HG03175 (cell line): ENCODE measurements around the gene TGM1.
"Not testable (repeated sequence)": the region's sequence is repeated elsewhere in the genome, so short reads cannot be mapped to it uniquely, and the experiment has no call there.

Experiments used
- ATAC-seq: cut with Tn5 transposase; IDR thresholded peaks from one replicate; pipeline ENCODE4 v1.9.1; 2021; ENCODE audit warnings: mild to moderate bottlenecking, moderate library complexity; ENCODE audit not compliant: unreplicated experiment

TGM1 gene

DNA sequence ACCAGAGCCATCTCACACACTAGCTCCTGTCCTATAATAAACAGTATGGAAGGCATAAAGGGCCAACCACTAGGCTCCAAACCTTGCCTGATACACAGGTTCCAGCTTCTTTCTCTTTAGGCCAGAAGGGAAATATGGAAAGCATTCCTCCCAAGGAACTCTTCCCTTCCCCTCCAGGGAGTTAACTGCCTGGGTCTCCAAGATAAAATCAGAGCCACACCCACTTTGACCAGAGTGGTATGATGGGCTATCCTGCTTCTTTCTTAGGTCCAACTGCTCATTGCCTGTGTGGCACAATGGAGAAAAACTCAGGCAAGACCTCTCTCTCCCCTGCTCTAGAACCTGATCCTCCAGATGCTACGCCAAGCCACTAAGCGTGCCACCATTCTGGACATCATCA, 55.4 kb downstream of the TGM1 start:
- no peak for ATAC-seq

DNA sequence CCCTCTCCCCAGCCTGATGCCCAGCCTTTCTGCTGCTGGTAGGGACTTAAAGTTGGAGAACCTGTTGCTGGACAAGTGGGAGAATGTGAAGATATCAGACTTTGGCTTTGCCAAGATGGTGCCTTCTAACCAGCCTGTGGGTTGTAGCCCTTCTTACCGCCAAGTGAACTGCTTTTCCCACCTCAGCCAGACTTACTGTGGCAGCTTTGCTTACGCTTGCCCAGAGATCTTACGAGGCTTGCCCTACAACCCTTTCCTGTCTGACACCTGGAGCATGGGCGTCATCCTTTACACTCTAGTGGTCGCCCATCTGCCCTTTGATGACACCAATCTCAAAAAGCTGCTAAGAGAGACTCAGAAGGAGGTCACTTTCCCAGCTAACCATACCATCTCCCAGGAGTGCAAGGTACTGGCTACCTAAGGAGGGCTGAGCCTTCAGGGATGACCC, 55.8 kb downstream of the TGM1 start:
- no peak for ATAC-seq

DNA sequence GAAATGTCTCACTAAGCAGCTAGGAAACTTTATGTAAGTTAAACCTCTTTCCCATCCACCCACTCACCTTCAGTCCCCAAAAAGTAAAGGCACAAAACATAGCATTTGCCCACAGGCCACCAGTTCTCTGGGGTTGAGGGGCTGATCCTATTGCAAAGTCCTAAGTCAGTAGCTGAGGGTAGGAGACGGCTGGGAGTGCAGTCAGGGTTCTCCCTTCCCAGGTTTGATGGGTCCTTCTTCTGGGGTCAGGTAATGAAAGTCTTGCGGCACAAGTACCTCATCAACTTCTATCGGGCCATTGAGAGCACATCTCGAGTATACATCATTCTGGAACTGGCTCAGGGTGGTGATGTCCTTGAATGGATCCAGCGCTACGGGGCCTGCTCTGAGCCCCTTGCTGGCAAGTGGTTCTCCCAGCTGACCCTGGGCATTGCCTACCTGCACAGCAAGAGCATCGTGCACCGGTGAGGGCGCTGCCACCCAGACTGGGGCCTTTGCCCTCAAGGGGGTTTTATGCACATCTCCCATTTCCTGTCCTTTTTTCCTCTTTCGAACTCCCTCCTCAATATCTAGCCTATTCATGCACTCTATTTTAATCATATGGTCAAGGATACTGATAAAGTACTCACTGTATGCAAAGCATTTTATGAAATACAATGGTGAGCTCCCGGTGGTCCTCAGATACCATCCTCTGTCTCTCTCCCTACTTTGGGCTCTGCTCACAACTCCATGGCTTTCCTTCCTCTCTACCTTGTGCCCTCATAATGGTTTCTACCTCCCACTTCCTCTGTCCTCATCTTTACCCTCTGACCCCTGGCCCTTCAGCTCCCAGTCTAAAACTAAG, 56.5 kb downstream of the TGM1 start:
- ATAC-seq: no peak

DNA sequence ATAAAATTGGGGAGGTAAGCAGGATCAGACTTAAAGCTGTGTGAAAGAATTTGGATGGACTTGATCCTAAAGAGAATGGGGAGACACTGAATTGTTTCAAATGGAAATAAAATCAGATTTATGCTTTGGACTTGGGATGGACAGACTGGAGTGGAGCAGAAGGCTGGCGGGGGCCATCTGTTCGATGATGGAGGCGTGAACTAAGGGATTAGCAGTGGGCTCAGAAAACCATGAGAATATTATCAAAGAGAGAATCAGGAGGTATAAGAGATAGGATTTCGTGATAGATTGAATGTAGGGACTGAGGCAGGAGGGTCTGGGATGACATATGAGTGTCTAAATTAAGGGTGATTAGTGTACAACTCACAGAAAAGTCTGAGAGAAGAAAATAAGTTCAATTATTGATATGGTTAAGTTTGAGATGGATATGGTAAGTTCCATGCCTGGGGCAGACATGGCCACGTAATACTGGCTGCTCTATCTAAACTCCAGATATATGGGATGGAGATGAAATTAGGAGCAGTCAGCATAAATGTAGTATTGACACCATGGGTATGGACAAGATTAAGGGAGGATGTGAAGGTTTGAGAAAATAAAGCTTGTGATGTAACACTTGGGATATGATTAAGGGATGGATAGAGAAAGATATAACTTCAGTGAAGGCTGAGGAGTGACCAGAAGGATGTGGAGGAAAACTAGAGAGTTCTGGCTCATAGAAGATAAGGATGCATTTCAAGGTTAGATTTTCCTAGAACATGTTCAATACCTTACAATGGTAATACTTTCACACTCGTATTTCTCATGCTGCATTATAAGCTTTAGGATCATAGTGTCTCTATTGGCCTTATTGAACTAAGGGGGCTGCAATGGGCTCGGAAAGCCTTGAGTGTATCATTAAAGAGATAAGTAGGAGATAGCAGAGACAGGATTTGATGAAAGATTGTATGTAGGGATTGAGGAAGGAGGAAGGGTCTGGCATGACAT, 58.5 kb downstream of the TGM1 start:
- ATAC-seq: no peak

DNA sequence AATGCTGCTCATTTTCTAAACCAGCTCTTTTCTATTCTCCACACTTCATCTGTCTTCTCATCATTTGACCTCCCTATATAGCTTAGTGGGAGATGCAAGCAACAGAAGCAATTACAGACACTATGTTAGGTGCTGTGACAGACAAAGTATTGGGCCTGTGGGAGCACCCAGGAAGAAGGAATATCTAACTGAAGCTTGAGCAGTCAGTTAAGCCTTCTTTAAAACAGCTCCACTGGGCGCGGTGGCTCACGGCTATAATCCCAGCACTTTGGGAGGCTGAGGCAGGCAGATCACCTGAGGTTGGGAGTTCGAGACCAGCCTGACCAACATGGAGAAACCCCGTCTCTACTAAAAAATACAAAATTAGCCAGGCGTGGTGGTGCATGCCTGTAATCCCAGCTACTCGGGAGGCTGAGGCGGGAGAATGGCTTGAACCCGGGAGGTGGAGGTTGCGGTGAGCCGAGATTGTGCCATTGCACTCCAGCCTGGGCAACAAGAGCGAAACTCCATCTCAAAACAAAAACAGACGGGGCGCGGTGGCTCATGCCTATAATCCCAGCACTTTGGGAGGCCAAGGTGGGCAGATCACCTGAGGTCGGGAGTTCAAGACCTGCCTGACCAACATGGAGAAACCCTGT, 59.6 kb downstream of the TGM1 start:
- ATAC-seq: not testable (repeated sequence)

DNA sequence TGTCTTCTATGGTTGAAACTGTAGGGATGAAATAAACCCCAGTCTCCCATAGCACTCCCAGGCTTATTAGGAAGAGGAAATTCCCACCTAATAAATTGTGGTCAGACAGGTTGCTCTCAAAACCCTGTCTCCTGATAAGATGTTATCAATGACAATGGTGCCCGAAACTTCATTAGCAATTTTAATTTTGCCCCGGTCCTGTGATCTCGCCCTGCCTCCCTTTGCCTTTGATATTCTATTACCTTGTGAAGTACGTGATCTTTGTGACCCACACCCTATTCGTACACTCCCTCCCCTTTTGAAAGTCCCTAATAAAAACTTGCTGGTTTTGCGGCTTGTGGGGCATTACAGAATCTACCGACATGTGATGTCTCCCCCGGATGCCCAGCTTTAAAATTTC, 60.4 kb downstream of the TGM1 start:
- ATAC-seq: not testable (repeated sequence)
